HG03565 (cell line): Measurements from ENCODE around the gene DCAKD.

Experiments
- ATAC-seq: cut with Tn5 transposase; IDR thresholded peaks from one replicate; pipeline ENCODE4 v1.9.1; 2021; ENCODE audit warnings: mild to moderate bottlenecking, moderate library complexity; ENCODE audit not compliant: unreplicated experiment

Gene DCAKD

DNA sequence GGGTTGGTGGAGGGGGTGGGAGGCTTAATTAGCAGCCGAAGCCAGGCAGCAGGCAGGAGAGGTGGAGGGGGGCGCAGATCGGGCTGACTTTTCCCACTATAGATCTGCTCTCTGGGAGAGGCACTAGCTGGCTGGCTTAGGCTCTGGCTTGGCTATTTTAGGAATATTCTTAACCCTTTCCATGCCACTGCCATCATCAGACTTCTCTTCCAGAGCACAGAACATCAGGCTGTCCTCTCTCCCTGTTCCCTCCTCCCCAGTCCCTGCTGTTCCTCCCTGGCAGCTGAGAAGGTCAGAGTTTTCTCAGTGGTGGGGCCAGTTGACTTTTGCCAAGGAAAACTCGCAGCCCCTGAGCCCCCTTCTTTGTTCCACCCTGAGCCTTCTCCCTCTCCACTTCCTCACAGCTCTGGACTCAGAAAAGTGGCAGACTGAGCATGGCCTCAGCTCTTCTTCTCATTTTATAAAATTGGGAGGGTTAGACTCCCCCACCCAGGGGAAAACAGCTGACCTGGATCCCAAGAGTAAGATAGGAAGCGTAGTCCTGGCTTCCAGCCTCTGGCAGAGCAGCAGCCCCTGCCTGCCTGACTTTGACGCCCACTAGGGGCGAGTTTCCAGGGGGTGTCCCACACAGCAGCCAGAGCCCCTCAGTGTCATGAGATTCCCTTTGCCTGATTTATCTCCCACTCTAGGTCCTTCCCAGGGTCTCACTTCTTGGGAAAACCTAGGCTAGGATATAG is 73.5 kb downstream of the DCAKD start:
- ATAC-seq, result no peak

GRCh38 chr17:44977065-44977464 is 74.4 kb downstream of the DCAKD start:
- ATAC-seq, result no peak

GRCh38 chr17:44976206-44976605 is 75.2 kb downstream of the DCAKD start:
- ATAC-seq, result no peak
